GM12878 (cell line): ENCODE results near the gene DCTN5. TPM values are rescaled to one million over a fixed set of nuclear protein-coding genes. Genes with fewer than 3 reads are reported as not detected.

Experiments
- MEF2B ChIP-seq: fragments of 450-650 bp; IDR thresholded peaks from 2 replicates; pipeline ENCODE4 v1.6.1; 2018; ENCODE audit warnings: mild to moderate bottlenecking, moderate library complexity; ENCODE audit not compliant: partially characterized antibody, poor library complexity, severe bottlenecking
- PML ChIP-seq: IDR thresholded peaks from 2 replicates; pipeline ENCODE4 v1.6.1; 2012; ENCODE audit warnings: low read length, inconsistent platforms
- ZNF274 ChIP-seq: IDR thresholded peaks from one replicate; pipeline ENCODE4 v1.8.0; 2011; ENCODE audit not compliant: insufficient read length, insufficient read depth
- polyA plus RNA-seq, 11 experiments: library from polyadenylated mRNA; depleted of rRNA in 4 of 11; unstranded in 6 of 11; stranded (reverse) in 5 of 11; fragments of >200 nt; fragmentation: Nextera tagmentation in 4 of 11; fragmentation: Illumina TruSeq in 1 of 11; extraction: Ambion mirVana in 4 of 11; extraction: Trizol in 1 of 11; gene quantifications; 1 replicate in 1 of 11; 2 replicates in 10 of 11; pipeline versions ENCODE4 v1.2.1 to v1.2.3, GENCODE V29; 2011 to 2016; ENCODE audit warnings: inconsistent platforms in 2 of 11, missing spikeins in 2 of 11, low read depth in 1 of 11
- total RNA-seq, 4 experiments: library from RNA; depleted of rRNA in 3 of 4; stranded (reverse); fragments of >200 nt in 3 of 4; fragmentation: Illumina TruSeq in 1 of 4; extraction: Trizol in 1 of 4; gene quantifications; 2 replicates each; pipeline versions ENCODE4 v1.2.1 to v1.2.3, GENCODE V29; 2013 to 2021
- TF ChIP-seq, protein P1 (sequence below): IDR thresholded peaks from 2 replicates; pipeline ENCODE4 v1.6.1; 2012; ENCODE audit warnings: improper control_type of control experiment, low read depth, low read length; ENCODE audit not compliant: insufficient replicate concordance
- TF ChIP-seq, protein P2 (sequence below): fragments of 150-350 bp; IDR thresholded peaks from 2 replicates; pipeline ENCODE4 v1.6.1; 2016; ENCODE audit warnings: low read depth, low read length
- TF ChIP-seq, protein P3 (sequence below): fragments of 450-650 bp; IDR thresholded peaks from 2 replicates; pipeline ENCODE4 v1.6.1; 2016; ENCODE audit warnings: mild to moderate bottlenecking, moderate library complexity, borderline replicate concordance
- TF ChIP-seq, protein P4 (sequence below): fragments of 450-650 bp; conservative IDR thresholded peaks from 2 replicates; pipeline ENCODE4 v1.6.1; 2017; ENCODE audit warnings: mild to moderate bottlenecking, moderate library complexity
- TF ChIP-seq, protein P5 (sequence below): fragments of 450-650 bp; formaldehyde crosslinking; IDR thresholded peaks from 2 replicates; pipeline ENCODE4 v1.4.0; 2022; ENCODE audit warnings: mild to moderate bottlenecking, moderate library complexity

Gene DCTN5
- total and polyA plus RNA-seq, 10 of the 15 experiments (the other 5 are each of a cell fraction or from before 2014, with no cell fraction given): 49.1 to 153 (median 81.4) TPM

DNA sequence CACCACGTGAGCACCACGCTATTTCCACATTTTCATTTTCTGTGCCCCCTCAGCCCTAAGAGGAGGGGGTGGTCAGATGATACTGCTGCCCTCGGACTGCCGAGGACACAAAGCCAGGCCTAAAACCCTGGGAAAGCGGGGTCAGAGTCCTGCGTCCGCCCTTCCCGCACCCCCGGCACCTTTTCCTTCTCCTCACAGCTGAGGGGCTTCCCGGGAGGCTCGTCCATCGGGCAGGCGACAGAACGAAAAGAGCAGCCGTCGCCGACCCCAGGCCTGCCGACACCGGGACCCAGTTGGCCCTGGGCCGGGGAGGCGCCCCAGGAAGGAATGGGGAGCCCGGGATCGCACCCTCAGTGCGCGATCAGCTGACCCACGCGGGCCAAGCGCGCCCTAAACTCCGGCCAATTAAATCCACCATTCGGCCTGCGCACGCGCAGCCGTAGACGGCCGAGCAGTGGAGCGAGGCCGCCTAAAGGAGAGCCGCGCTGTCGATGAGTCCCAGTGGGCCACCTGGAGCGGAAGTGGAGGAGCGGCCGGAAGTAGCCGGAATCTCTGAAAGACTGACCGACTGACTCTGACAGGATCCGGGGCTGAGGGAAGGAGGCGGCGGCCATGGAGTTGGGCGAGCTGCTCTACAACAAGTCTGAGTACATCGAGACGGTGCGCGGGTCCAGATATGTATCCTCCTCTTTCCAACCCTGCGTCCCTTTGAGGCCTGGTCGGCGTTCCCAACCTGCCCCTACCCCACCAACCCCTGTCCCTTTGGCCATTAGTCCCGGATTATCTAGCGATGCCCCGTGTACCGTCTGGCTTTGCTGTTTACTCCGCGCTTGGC lies at the start of gene DCTN5, which contains the start of gene PALB2 (continued):
- TF ChIP-seq, protein P1, sequence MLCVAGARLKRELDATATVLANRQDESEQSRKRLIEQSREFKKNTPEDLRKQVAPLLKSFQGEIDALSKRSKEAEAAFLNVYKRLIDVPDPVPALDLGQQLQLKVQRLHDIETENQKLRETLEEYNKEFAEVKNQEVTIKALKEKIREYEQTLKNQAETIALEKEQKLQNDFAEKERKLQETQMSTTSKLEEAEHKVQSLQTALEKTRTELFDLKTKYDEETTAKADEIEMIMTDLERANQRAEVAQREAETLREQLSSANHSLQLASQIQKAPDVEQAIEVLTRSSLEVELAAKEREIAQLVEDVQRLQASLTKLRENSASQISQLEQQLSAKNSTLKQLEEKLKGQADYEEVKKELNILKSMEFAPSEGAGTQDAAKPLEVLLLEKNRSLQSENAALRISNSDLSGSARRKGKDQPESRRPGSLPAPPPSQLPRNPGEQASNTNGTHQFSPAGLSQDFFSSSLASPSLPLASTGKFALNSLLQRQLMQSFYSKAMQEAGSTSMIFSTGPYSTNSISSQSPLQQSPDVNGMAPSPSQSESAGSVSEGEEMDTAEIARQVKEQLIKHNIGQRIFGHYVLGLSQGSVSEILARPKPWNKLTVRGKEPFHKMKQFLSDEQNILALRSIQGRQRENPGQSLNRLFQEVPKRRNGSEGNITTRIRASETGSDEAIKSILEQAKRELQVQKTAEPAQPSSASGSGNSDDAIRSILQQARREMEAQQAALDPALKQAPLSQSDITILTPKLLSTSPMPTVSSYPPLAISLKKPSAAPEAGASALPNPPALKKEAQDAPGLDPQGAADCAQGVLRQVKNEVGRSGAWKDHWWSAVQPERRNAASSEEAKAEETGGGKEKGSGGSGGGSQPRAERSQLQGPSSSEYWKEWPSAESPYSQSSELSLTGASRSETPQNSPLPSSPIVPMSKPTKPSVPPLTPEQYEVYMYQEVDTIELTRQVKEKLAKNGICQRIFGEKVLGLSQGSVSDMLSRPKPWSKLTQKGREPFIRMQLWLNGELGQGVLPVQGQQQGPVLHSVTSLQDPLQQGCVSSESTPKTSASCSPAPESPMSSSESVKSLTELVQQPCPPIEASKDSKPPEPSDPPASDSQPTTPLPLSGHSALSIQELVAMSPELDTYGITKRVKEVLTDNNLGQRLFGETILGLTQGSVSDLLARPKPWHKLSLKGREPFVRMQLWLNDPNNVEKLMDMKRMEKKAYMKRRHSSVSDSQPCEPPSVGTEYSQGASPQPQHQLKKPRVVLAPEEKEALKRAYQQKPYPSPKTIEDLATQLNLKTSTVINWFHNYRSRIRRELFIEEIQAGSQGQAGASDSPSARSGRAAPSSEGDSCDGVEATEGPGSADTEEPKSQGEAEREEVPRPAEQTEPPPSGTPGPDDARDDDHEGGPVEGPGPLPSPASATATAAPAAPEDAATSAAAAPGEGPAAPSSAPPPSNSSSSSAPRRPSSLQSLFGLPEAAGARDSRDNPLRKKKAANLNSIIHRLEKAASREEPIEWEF: peak; percentile 100
- TF ChIP-seq MEF2B (peak; percentile 96), ZNF274 (no peak), PML (peak; percentile 45; the same call in 1 of the 2 replicates)
- TF ChIP-seq, protein P2, sequence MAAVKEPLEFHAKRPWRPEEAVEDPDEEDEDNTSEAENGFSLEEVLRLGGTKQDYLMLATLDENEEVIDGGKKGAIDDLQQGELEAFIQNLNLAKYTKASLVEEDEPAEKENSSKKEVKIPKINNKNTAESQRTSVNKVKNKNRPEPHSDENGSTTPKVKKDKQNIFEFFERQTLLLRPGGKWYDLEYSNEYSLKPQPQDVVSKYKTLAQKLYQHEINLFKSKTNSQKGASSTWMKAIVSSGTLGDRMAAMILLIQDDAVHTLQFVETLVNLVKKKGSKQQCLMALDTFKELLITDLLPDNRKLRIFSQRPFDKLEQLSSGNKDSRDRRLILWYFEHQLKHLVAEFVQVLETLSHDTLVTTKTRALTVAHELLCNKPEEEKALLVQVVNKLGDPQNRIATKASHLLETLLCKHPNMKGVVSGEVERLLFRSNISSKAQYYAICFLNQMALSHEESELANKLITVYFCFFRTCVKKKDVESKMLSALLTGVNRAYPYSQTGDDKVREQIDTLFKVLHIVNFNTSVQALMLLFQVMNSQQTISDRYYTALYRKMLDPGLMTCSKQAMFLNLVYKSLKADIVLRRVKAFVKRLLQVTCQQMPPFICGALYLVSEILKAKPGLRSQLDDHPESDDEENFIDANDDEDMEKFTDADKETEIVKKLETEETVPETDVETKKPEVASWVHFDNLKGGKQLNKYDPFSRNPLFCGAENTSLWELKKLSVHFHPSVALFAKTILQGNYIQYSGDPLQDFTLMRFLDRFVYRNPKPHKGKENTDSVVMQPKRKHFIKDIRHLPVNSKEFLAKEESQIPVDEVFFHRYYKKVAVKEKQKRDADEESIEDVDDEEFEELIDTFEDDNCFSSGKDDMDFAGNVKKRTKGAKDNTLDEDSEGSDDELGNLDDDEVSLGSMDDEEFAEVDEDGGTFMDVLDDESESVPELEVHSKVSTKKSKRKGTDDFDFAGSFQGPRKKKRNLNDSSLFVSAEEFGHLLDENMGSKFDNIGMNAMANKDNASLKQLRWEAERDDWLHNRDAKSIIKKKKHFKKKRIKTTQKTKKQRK: peak; percentile 80
- TF ChIP-seq, protein P3, sequence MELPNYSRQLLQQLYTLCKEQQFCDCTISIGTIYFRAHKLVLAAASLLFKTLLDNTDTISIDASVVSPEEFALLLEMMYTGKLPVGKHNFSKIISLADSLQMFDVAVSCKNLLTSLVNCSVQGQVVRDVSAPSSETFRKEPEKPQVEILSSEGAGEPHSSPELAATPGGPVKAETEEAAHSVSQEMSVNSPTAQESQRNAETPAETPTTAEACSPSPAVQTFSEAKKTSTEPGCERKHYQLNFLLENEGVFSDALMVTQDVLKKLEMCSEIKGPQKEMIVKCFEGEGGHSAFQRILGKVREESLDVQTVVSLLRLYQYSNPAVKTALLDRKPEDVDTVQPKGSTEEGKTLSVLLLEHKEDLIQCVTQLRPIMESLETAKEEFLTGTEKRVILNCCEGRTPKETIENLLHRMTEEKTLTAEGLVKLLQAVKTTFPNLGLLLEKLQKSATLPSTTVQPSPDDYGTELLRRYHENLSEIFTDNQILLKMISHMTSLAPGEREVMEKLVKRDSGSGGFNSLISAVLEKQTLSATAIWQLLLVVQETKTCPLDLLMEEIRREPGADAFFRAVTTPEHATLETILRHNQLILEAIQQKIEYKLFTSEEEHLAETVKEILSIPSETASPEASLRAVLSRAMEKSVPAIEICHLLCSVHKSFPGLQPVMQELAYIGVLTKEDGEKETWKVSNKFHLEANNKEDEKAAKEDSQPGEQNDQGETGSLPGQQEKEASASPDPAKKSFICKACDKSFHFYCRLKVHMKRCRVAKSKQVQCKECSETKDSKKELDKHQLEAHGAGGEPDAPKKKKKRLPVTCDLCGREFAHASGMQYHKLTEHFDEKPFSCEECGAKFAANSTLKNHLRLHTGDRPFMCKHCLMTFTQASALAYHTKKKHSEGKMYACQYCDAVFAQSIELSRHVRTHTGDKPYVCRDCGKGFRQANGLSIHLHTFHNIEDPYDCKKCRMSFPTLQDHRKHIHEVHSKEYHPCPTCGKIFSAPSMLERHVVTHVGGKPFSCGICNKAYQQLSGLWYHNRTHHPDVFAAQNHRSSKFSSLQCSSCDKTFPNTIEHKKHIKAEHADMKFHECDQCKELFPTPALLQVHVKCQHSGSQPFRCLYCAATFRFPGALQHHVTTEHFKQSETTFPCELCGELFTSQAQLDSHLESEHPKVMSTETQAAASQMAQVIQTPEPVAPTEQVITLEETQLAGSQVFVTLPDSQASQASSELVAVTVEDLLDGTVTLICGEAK: peak; percentile 94
- TF ChIP-seq, protein P4, sequence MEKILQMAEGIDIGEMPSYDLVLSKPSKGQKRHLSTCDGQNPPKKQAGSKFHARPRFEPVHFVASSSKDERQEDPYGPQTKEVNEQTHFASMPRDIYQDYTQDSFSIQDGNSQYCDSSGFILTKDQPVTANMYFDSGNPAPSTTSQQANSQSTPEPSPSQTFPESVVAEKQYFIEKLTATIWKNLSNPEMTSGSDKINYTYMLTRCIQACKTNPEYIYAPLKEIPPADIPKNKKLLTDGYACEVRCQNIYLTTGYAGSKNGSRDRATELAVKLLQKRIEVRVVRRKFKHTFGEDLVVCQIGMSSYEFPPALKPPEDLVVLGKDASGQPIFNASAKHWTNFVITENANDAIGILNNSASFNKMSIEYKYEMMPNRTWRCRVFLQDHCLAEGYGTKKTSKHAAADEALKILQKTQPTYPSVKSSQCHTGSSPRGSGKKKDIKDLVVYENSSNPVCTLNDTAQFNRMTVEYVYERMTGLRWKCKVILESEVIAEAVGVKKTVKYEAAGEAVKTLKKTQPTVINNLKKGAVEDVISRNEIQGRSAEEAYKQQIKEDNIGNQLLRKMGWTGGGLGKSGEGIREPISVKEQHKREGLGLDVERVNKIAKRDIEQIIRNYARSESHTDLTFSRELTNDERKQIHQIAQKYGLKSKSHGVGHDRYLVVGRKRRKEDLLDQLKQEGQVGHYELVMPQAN: peak; percentile 95
- TF ChIP-seq, protein P5, sequence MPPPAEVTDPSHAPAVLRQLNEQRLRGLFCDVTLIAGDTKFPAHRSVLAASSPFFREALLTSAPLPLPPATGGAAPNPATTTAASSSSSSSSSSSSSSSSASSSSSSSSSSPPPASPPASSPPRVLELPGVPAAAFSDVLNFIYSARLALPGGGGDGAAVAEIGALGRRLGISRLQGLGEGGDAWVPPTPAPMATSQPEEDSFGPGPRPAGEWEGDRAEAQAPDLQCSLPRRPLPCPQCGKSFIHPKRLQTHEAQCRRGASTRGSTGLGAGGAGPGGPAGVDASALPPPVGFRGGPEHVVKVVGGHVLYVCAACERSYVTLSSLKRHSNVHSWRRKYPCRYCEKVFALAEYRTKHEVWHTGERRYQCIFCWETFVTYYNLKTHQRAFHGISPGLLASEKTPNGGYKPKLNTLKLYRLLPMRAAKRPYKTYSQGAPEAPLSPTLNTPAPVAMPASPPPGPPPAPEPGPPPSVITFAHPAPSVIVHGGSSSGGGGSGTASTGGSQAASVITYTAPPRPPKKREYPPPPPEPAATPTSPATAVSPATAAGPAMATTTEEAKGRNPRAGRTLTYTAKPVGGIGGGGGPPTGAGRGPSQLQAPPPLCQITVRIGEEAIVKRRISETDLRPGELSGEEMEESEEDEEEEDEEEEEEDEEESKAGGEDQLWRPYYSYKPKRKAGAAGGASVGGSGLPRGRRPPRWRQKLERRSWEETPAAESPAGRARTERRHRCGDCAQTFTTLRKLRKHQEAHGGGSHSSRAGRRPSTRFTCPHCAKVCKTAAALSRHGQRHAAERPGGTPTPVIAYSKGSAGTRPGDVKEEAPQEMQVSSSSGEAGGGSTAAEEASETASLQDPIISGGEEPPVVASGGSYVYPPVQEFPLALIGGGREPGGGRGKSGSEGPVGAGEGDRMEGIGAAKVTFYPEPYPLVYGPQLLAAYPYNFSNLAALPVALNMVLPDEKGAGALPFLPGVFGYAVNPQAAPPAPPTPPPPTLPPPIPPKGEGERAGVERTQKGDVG (CRISPR knock-in tag): no peak
